GM18507 (cell line): ENCODE data around the gene SIK2.

Source experiments
- DNase-seq: peaks from one replicate; pipeline ENCODE4 v3.0.0; 2011; ENCODE audit warnings: low read depth; ENCODE audit not compliant: insufficient read length; ENCODE audit errors: extremely low spot score
- FAIRE-seq: peaks from 2 replicates; lab custom pipeline; 2011; peaks lifted over from hg19 to GRCh38; lab: Jason Lieb, UNC

SIK2 gene

DNA sequence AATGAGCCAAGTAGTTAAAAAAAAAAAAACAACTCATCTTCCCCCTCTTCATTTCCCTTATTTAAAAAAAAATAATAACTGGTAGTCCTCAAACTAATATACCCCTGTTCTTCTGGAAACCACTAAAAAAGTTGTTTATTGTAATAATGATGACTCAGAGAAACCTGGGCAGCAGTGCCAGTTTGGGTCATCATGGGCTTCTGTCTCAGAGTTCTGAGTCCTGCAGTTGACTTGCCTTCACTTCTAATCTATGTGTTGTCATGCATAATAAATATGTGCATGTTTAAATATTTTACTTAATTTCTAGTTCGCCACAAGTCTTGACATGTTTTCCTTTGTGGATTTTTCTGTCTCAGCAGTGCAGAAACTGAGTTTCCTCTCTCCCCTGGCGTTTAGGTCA lies 117.1 kb downstream of the SIK2 start:
- no peak for FAIRE-seq
- DNase-seq = no peak

DNA sequence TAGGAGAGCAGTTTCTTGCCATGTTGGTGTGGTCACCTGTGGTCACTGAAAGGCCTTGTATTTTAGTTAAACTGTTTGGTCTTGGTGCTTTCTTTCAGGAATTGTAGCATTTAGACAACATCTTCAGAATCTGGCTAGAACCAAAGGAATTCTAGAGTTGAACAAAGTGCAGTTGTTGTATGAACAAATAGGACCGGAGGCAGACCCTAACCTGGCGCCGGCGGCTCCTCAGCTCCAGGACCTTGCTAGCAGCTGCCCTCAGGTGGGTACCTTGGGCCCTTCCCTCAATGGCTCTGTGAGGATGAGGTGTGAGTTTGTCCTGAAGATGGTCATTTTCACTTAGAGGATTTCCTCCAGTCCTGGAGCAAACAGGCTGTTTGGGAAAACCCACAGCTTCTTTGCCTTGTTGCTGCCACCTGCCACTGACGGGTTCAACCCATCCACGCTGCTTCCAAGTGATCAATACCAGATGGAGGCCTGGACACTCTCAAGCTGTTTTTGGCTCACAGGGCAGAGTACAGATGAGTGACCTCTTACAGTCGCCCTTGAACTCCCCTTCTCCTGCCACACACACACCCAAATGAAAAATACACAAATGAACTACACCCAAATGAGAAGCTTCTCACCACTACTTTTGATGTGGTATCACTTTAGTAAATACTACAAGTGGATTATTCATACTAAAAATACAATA lies 118.7 kb downstream of the SIK2 start:
- FAIRE-seq = no peak

DNA sequence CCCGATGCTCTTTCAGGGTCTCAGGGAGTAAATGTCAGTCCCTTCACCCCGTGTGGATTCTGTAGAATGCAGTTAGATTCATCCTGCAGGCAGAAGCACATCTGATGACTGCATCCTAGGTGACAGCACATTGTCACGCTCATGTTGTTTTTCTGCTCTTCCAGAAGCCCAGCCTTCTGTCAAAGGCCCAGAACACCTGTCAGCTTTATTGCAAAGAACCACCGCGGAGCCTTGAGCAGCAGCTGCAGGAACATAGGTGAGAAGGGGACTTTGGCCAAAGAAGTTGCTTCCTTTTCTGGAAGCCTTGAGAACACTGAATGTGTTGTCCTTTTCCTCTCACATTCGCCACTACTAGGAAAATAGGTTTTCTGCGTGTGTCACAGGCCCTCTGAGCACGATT lies 120.3 kb downstream of the SIK2 start:
- no peak for DNase-seq
- no peak for FAIRE-seq

More for the DNA sequence above, 118.7 kb downstream of the SIK2 start:
- no peak for DNase-seq

DNA sequence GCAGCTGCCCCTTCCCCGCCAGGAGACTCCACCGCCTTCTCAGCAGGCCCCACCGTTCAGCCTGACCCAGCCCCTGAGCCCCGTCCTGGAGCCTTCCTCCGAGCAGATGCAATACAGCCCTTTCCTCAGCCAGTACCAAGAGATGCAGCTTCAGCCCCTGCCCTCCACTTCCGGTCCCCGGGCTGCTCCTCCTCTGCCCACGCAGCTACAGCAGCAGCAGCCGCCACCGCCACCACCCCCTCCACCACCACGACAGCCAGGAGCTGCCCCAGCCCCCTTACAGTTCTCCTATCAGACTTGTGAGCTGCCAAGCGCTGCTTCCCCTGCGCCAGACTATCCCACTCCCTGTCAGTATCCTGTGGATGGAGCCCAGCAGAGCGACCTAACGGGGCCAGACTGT lies 121.3 kb downstream of the SIK2 start:
- DNase-seq (no peak), FAIRE-seq (no peak)

DNA sequence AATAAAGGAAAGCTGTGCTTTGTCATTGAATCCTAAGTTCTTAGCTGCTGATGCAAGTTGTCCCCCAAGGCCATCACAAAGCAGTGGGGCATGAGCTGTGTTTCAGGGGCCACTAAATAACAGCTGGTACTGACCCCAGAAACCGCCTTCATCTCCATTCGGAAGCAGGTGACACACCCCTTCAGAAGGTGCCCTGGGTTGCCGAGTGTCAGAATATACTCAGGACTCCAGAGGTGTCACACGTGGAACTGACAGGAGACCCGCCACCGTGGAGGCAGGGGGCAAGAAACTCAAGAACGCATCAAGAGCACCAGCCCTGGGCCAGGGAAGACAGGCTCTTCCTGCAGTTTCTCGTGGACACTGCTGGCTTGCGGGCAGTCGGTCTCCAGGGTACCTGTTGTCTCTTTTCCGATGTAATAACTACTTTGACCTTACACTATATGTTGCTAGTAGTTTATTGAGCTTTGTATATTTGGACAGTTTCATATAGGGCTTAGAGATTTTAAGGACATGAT lies 122.4 kb downstream of the SIK2 start:
- DNase-seq (no peak), FAIRE-seq (no peak)

DNA sequence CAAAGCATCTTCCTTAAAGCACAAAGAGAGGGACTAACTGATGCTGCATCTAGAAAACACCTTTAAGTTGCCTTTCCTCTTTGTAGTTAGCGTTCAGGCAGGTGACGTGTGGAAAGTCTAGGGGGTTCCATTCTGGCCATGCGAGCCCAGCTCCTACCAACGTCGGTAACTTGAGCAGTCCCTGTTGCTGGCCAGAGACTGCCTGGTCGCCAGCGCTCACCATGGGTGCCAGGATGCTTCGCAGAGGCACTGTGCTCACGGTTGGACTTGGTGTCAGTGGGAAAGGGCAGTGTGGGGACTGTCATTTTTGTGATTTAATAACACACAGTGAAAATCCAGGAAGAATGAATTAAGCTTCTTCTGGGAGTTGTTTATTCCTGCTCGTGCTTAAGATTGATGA lies 123.4 kb downstream of the SIK2 start:
- FAIRE-seq (no peak), DNase-seq (no peak)

DNA sequence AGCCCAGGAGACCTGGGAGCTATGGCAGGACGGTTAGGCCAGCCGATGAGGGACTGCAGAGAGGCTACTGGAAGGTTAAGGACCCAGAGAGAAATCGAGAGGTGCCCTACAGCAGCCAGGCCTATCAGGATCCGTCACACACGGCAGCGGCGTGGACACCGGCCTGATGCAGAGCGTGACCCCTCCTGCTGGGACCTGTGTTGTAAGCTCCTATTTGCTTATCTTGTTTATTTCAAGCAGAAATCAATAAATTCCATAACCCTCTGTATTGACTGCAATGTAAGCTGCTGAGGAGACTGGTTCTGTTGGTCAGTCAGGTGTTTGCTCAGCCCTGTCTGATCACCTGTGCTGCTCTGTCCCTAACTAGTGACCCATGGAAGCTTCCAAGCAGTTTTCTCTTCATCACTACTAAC lies 124.1 kb downstream of the SIK2 start:
- no peak for DNase-seq
- no peak for FAIRE-seq

DNA sequence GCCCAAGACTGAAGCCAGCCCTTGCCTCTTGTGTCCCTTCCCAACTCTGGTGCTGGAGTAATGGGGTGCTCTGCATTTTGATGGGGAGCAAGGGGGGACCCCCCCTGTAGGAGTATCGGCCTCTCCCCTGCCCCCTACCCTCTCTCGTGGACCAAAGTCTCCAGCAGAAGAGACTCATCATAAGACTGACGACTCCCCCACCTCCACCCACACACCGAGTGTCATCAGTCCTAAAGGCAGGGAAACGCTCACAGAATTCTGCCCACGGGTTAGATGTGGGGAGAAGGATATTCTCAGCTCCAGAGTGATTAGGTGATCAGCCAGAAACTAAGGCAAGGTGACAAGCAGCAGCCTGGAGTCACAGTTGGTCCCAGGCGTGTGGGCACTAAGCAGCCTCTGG lies 125.2 kb downstream of the SIK2 start:
- DNase-seq (no peak), FAIRE-seq (no peak)

DNA sequence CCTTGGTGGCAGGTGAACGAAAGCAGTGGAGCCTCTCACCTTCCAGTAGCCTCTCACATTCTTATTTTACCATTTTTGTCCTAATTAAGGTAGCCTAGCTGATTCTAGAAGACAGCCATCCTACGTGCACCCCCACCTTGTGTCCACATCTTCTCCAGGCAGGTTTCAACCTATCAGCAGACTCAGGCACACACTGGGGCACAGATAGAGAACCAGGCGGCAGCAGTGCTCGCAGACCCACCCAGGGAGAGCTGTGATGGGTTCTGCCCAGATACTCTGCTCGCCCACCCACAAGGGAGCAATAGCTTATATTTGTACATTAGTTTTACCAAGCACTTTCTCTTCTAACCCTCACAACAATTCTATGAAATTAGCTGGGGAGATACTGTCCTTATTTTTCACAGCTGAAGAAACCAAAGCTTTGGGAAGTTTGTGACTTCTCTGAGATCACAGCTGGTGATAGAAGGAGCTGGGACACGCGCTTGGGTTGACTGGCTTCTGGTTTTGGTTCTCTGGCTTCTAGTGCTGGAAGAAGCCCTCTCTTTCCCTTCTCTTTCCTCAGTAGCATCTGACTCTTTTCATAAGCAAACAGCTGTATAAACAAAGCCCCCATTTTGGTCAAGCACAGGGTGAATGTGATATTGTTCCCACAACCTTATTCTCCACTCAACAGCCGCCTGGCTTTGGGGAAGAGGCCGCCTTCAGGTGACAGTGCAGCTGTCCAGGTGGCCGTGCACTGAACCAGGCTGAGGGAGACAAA lies 127.0 kb downstream of the SIK2 start:
- FAIRE-seq (no peak), DNase-seq (no peak)

DNA sequence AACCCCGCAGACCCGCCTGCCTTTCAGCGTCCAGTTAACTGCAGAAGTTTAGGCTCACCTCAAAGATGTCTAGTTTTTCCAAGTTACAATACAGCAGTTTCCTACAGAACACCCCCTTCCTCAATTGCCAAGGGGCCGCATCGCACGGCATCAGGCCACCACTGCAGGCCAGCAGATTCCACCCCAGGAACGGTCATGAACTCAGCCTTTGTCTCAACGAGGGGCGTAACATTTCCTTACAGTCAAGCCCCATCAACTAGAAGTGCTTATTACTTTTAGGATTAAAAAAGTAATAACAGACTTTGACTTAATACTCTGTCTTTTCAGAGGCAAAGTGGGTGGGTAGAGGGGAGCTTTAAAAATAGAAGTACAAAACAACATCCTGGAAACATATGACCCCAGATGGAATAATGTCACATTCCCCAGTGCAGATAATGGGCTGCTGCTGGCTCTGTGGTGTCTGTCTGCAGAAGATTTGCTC lies 127.6 kb downstream of the SIK2 start:
- FAIRE-seq = no peak
- no peak for DNase-seq

DNA sequence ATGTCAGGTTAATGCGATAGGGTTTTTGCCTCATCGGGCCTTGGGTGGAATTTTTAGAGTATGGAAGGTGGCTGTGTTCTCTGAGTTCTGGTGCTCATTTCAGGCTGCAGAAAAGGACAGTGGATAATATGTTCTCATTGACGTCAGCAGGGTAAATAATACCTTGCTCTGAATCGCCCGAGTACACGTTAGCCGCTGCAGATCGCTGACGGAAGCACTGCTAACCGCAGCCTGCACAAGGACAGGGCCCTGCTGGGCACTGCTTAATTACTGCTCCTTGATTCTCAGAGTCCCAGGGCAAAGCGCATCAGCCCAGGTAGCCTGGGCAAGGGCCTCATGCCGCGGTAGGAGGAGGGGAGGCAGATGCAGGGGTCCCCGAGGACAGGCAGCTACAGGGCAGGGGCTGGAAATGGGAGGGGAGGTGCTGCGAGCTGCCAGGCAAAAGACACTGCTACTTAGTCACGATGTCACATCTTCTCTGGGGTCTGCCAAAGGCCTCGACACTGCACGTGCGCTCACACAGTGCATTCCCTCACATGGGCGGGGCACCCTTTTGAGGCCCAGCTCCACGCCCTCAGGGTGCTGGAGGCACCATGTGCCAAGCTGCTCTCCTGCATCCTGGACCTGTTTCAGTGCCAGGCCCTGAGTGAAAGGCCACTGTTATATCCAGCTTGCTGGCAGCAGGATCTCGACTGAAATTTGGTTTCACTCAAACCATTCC lies 128.8 kb downstream of the SIK2 start:
- FAIRE-seq = no peak

DNA sequence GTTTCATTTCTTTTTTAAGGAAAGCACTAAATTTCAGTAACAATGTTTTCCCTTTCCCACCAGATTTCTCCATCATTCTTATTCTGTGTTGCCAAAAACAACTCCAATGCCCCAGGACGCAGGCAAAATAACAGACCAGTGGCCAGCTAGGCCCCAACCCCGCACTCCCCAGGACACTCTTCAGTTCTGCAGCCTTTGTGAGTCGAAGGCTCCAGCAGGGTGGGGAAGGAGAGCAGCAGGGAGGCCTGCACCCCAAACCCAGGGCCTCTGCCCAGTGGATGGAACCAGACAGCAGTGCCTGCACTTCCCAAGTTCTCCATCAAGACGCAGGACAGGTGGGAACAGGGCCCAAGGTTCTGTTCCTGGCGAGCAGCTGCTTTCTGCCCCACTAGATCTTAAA lies 129.6 kb downstream of the SIK2 start:
- DNase-seq (no peak), FAIRE-seq (no peak)

More for the DNA sequence above, 128.8 kb downstream of the SIK2 start:
- DNase-seq = no peak

DNA sequence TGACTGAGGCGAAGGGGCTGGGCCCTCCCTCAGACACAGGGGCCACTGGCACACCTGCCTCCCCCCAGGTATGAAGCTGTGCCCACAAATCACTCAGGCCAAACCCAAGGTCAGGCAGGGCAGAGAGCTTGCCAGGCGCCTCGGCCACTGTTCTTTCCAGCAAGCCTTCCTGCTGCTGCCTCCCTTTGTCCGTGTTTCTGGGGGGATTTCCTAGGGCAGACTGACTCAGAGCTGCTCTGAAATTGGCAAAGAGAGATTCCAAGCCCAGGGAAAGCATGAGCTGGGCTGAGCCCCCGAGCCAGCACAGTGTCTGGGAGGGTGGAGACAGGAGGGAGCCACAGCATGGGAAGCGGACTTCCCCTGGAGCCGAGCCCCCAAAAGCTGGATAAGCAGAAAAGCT lies 130.8 kb downstream of the SIK2 start:
- FAIRE-seq (no peak), DNase-seq (no peak)

DNA sequence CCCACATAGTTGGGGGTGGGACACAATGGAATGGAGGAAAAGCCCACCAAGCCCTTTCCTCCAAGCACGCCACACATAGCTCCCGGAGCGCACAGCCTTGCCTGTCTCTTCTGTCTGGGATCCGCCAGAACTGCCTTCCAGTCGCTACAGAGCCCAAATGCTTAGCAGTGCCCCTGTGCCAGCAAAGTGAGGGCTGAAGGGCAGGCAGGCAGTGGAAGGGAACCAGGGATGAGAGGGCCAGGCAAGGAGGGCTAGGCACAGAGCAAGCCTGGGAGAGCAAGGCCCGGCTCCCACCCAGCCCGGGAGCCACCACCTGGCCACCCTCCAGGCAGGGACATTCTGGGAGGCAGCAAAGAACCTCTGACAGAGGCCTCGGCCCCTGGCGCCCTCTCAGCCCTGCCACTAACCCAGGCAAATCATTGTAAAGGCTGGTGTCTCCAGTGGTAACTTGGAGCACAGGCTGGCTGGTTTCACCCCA lies 131.4 kb downstream of the SIK2 start:
- DNase-seq = no peak
- no peak for FAIRE-seq

DNA sequence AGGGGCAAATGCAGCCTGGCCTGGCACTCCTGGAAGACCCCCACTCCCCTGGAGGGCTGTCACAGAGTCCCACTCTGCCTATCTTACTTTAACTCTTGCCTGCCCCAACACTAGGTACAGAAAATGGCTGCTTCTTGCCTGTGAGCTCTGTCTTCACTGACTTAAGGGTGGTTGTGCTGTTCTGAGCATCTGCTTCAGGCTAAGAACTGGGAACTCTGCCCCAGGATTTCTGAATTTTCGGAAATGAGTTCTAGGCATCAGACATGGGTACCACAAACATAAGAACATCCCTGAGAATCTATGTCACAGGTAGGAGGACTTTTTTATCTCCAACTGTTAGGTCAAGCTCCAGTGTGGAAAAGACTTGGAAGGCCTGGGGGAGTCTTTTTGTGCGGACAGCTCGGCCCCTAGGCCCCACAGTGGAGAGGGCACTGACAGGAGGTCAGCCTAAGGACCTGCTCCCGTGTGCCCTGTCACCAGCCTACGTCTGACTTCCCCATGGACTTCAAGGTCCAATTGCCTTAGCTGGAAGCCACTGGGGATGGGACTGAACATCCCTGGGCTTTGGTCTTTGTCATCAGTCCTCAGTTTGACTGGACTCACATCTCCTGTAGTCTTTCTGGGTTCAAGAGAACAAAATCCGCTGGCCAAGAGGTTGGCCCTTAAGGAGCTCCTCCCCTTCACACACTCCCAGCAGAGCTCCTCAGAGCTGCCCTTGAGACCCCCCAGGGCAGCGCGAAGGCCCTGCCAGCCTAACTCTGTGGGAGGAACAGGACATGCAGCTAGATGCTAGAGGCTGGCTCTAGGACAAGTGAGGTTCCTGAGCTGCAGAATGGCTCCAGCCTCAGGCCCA lies 132.1 kb downstream of the SIK2 start:
- FAIRE-seq = no peak
- no peak for DNase-seq

DNA sequence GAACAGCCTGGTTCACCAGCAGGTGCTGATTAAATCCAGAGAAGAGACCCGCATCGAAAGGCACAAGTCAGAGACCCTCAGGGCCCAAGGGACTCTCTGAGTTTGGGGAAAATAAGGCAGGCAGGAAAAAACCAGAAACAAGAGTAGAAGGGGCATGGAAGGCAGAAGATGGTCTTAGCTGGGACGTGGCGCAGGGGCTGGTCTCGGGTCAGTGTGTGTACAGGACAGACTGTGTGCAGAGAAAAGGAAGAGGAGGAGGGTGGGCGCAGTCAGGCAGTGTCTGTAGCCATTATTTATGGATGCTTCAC lies 132.7 kb downstream of the SIK2 start:
- DNase-seq (no peak), FAIRE-seq (no peak)

DNA sequence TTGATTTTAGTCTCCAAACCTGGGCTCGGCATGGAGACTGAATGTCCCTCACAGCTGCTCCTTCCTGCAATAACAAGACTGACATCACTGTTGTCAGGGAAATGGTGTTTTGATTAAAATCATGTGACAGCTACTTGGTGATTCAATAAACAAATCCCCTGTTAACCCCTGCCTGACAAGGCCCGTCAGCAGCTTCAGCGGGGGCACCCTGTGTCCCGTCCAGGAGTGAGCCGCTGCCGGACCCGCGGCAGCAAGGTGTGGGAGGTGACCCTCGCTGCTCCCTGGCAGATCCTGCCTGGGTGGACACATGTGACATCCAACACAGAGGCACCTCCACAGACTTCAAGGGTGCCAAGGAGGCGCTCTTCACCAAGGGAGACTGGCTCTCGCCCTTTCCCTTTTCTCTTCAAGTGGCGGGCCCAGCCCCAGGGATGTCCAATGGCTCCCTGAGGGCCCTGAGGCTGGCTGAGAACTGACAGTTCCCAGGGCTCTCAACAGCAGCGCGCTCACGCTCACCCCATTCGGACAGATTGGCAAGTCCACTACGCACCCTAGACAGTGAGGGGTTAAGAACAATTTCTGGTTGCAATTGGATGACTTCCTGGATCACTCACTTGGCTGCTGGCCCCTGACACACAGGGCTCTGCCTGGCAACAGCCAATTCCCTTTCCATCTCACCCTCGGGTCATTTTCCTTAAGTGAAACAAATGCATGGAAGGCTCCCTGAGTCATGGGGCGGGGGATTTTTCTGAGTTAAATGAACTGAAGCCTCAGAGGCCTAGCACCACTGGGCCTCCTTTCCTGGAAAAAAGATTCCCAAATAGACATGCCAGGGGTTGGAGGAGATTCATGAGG lies 133.2 kb downstream of the SIK2 start:
- DNase-seq (no peak), FAIRE-seq (no peak)

DNA sequence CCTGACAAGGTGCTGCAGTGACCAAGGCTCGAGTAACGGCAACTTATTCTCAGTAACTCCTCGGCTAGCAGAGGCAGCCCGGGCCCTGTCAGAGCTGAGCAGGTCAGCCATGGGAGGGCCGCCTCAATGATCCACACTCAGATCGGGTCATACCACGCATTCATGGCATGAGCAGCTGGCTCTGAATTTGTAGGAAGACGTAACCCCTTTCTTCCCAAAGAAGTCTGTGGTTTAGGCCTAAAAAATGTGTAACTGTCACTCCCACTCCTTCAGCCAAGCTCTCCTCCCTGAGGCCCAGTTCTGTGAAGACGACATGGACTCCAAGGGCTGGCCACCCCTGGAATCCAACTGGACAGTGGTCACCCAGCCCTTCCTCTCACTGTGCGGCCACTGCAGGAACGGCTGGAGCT lies 133.9 kb downstream of the SIK2 start:
- DNase-seq (no peak), FAIRE-seq (no peak)
